T-cell (primary cell): ENCODE results near the gene COG2. TPM values are rescaled to one million over a fixed set of nuclear protein-coding genes. Genes with fewer than 3 reads are reported as not detected.
A peak's percentile ranks its signal among the peaks of the same experiment; 100 is the strongest.

ENCODE experiments used
- ATAC-seq, 4 experiments: fragments of 200-7000 bp in 3 of 4; fragments of 150-1000 bp in 1 of 4; cut with Tn5 transposase; replicated peaks in 1 of 4; 1 replicate in 3 of 4; 2 replicates in 1 of 4; pipeline ENCODE4 v1.10.0; 2021; ENCODE audit warnings: moderate library complexity in 3 of 4, mild to moderate bottlenecking in 2 of 4, moderate number of reproducible peaks in 1 of 4
- CTCF ChIA-PET, 2 donors: fragments of 300-600 bp; sonication (Branson Sonifier 250); formaldehyde crosslinking; loops; one replicate each; lab custom pipeline; 2022; ENCODE audit warnings: antibody characterized with exemption in 2 of 2; lab: Charles Lee
- POLR2A ChIA-PET, 2 donors: fragments of 300-600 bp; sonication (Branson Sonifier 250); formaldehyde crosslinking; loops; one replicate each; lab custom pipeline; 2022; ENCODE audit warnings: antibody characterized with exemption in 2 of 2; lab: Charles Lee
- DNase-seq, 35 experiments: peaks; one replicate each; pipeline versions ENCODE4 v3.0.0 to v3.0.0-alpha.2; 2013 to 2023
- H3K27ac ChIP-seq: one replicate; pipeline ENCODE4 v1.5.1; 2013; ENCODE audit warnings: low read length
- H3K27me3 ChIP-seq, 2 experiments: replicated peaks in 1 of 2; 1 replicate in 1 of 2; 2 replicates in 1 of 2; pipeline versions ENCODE4 v1.6.1 to v1.7.0; 2013; ENCODE audit warnings: low read length in 1 of 2, mixed read lengths in 1 of 2; ENCODE audit not compliant: control insufficient read depth in 2 of 2, insufficient read depth in 2 of 2; ENCODE audit errors: extremely low read depth in 1 of 2
- H3K36me3 ChIP-seq, 2 donors: 1 replicate in 1 of 2; 2 replicates in 1 of 2; pipeline versions ENCODE4 v1.6.1 to v1.7.0; 2013; ENCODE audit warnings: low read length in 1 of 2; ENCODE audit not compliant: control insufficient read depth in 2 of 2, insufficient read depth in 1 of 2; ENCODE audit errors: extremely low read depth in 1 of 2
- H3K4me1 ChIP-seq, 2 experiments: 1 replicate in 1 of 2; 2 replicates in 1 of 2; pipeline versions ENCODE4 v1.6.1 to v1.7.0; 2013; ENCODE audit warnings: low read length in 2 of 2, mixed read lengths in 1 of 2; ENCODE audit not compliant: insufficient read depth in 2 of 2, control insufficient read depth in 1 of 2; ENCODE audit errors: extremely low read depth in 1 of 2
- H3K4me3 ChIP-seq, 2 donors: 1 replicate in 1 of 2; 2 replicates in 1 of 2; pipeline versions ENCODE4 v1.5.1 to v1.7.0; 2013; ENCODE audit warnings: mild to moderate bottlenecking in 2 of 2, low read length in 1 of 2, moderate library complexity in 1 of 2; ENCODE audit not compliant: control insufficient read depth in 1 of 2; ENCODE audit errors: extremely low read depth in 1 of 2
- H3K9me3 ChIP-seq: 2 replicates; pipeline ENCODE4 v1.7.0; 2013
- H3K27ac Mint-ChIP-seq, 2 donors: one replicate each; pipeline ENCODE4 v1.8.0; 2020 to 2021; ENCODE audit warnings: mild to moderate bottlenecking in 2 of 2, mixed read lengths in 2 of 2
- H3K27me3 Mint-ChIP-seq, 2 donors: one replicate each; pipeline ENCODE4 v1.8.0; 2021 to 2022; ENCODE audit warnings: mixed read lengths in 2 of 2
- H3K36me3 Mint-ChIP-seq: one replicate; pipeline ENCODE4 v1.8.0; 2021; ENCODE audit warnings: mixed read lengths
- H3K4me1 Mint-ChIP-seq, 3 donors: one replicate each; pipeline ENCODE4 v1.8.0; 2020 to 2022; ENCODE audit warnings: mixed read lengths in 3 of 3, mild to moderate bottlenecking in 1 of 3
- H3K4me3 Mint-ChIP-seq, 3 donors: one replicate each; pipeline ENCODE4 v1.8.0; 2020 to 2022; ENCODE audit warnings: mild to moderate bottlenecking in 3 of 3, mixed read lengths in 3 of 3, moderate library complexity in 3 of 3
- H3K9me3 Mint-ChIP-seq, 3 donors: one replicate each; pipeline ENCODE4 v1.8.0; 2020 to 2022; ENCODE audit warnings: mixed read lengths in 3 of 3
- WGBS: methylation state at CpG from one replicate; pipeline ENCODE4 v1.1.5; 2013; ENCODE audit warnings: missing lambda C conversion rate; ENCODE audit not compliant: insufficient coverage; 5-methylcytosine and 5-hydroxymethylcytosine counted together
- total RNA-seq, 35 experiments: library from RNA in 6 of 35; stranded (reverse) in 6 of 35; fragments of 120-200 nt in 1 of 35; gene quantifications; one replicate each; pipeline versions ENCODE4 v1.2.1 to v1.2.4 and lab custom pipeline; 2013 to 2026

The COG2 gene
- total RNA-seq, 5 donors from 2014 or later (not counting 1 experiment from before 2014, with no cell fraction given) = 30.5 to 38.6 (median 37.1) TPM

GRCh38 chr1:230693221-230693620 is 50.9 kb downstream of the COG2 start:
- Histone ChIP-seq H3K4me3 (no peak overlapping the region), H3K4me1 (no peaks in the 10 kb centered on the region), H3K27me3 (peaks cover 0 to 2% of the 10 kb centered on the region in 2 experiments), H3K36me3 (peaks cover 10 to 56% of the 10 kb centered on the region in 2 donors), H3K27ac (no peak overlapping the region), H3K9me3 (no peaks in the 10 kb centered on the region)
- DNase-seq = no peak
- ChIA-PET CTCF (no interaction called here), POLR2A (interaction anchor here in 1 of 2 donors (0.7 kb wide), 1 partner anchor 93 kb away, joined by 3 read pairs; no protein-coding TSS in a partner anchor)
- Mint-ChIP-seq H3K27ac (no peak overlapping the region), H3K4me1 (no peaks in the 10 kb centered on the region), H3K4me3 (no peak overlapping the region), H3K27me3 (peaks cover 0 to 2% of the 10 kb centered on the region in 2 donors), H3K36me3 (peaks cover 47% of the 10 kb centered on the region), H3K9me3 (no peaks in the 10 kb centered on the region)
- WGBS = 100% methylated on average over 2 of the region's 6 CpGs
- no peak for ATAC-seq

GRCh38 chr1:230693777-230694176 is 51.5 kb downstream of the COG2 start:
- peaks cover 10 to 50% of the 10 kb centered on the region in 2 donors for H3K36me3 ChIP-seq
- Mint-ChIP-seq H3K4me3 (no peak overlapping the region), H3K27me3 (peaks cover 0 to 4% of the 10 kb centered on the region in 2 donors), H3K27ac (no peak overlapping the region), H3K4me1 (no peaks in the 10 kb centered on the region), H3K36me3 (peaks cover 43% of the 10 kb centered on the region), H3K9me3 (no peaks in the 10 kb centered on the region)
- H3K27me3 ChIP-seq = peaks cover 0 to 5% of the 10 kb centered on the region in 2 experiments
- H3K27ac ChIP-seq = no peak overlapping the region
- no peak for DNase-seq
- no peaks in the 10 kb centered on the region for H3K4me1 ChIP-seq
- no peak for ATAC-seq
- H3K4me3 ChIP-seq = no peak overlapping the region
- ChIA-PET CTCF (no interaction called here), POLR2A (interaction anchor here in 1 of 2 donors (0.7 kb wide), 1 partner anchor 93 kb away, joined by 3 read pairs; no protein-coding TSS in a partner anchor)
- WGBS = 80% methylated on average over 3 of the region's 8 CpGs
- no peaks in the 10 kb centered on the region for H3K9me3 ChIP-seq

DNA sequence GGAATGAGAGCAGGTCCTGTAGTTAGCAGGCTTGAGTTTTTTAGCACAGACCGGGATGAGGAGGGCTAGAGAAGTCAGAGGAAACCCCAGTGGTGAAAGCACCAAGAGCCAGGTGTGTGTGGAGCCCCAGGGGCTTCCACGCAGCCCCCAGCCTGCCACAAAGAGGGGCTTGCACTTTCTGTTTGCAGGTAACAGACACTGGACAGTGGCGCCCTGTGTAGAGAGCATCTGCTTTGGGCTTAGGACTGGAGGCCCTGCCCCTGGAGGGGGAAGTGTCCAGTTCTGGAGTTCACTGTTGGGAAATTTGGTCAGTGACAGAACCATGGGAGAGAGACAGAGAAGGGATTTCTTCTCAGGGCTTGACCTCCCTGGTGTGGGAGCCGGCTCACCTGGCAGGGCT is 52.2 kb downstream of the COG2 start:
- POLR2A ChIA-PET = no interaction called here
- ATAC-seq = peak in 2 of 4 experiments; percentile 9 to 23
- Mint-ChIP-seq H3K4me1 (no peaks in the 10 kb centered on the region), H3K27ac (no peak overlapping the region), H3K27me3 (peaks cover 0 to 4% of the 10 kb centered on the region in 2 donors), H3K9me3 (no peaks in the 10 kb centered on the region), H3K36me3 (peaks cover 41% of the 10 kb centered on the region), H3K4me3 (no peak overlapping the region)
- WGBS = 89% methylated on average over 4 of the region's 4 CpGs
- no peak overlapping the region for H3K4me3 ChIP-seq
- CTCF ChIA-PET = no interaction called here
- H3K36me3 ChIP-seq = peaks cover 10 to 44% of the 10 kb centered on the region in 2 donors
- H3K9me3 ChIP-seq = no peaks in the 10 kb centered on the region
- no peak overlapping the region for H3K27ac ChIP-seq
- H3K4me1 ChIP-seq = no peaks in the 10 kb centered on the region
- DNase-seq = no peak
- H3K27me3 ChIP-seq = peaks cover 0 to 5% of the 10 kb centered on the region in 2 experiments

DNA sequence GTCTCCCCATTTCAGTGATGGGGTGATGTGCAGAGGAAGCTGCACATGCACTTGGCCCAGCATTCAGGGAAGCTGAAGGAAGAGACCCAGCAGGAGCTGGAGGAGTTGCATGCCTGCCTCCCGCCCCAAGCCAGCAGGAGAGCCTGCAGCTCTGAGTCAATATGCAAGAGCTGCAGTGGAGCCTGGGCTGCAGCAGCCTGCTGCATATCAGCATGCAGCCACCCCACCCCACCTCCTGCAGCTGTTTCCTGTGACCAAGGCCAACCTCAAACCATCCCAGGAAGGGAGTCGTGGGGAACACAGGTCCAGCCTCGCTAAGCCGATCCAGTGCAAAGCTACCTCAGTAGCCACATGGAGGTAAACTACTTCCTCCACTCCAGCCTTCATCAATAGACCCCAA is 52.7 kb downstream of the COG2 start:
- Histone ChIP-seq H3K4me1 (no peaks in the 10 kb centered on the region), H3K4me3 (no peak overlapping the region), H3K27me3 (peaks cover 0 to 5% of the 10 kb centered on the region in 2 experiments), H3K27ac (no peak overlapping the region), H3K36me3 (peaks cover 6 to 39% of the 10 kb centered on the region in 2 donors), H3K9me3 (no peaks in the 10 kb centered on the region)
- no peak for DNase-seq
- Mint-ChIP-seq H3K36me3 (peaks cover 36% of the 10 kb centered on the region), H3K9me3 (no peaks in the 10 kb centered on the region), H3K4me3 (no peak overlapping the region), H3K4me1 (no peaks in the 10 kb centered on the region), H3K27me3 (peaks cover 1 to 4% of the 10 kb centered on the region in 2 donors), H3K27ac (no peak overlapping the region)
- 80% methylated on average over 1 of the region's 4 CpGs for WGBS
- ATAC-seq = no peak
- CTCF ChIA-PET = no interaction called here
- POLR2A ChIA-PET = no interaction called here

- peaks cover 4 to 5% of the 10 kb centered on the region in 2 donors for H3K27me3 Mint-ChIP-seq
- Histone ChIP-seq H3K27ac (no peak overlapping the region), H3K27me3 (peaks cover 0 to 9% of the 10 kb centered on the region in 2 experiments), H3K36me3 (peaks cover 4 to 28% of the 10 kb centered on the region in 2 donors), H3K4me3 (no peak overlapping the region), H3K9me3 (no peaks in the 10 kb centered on the region), H3K4me1 (no peaks in the 10 kb centered on the region)
- H3K4me3 Mint-ChIP-seq = no peak overlapping the region
- WGBS = 96% methylated on average over 7 of the region's 8 CpGs
- no peaks in the 10 kb centered on the region for H3K4me1 Mint-ChIP-seq
- H3K9me3 Mint-ChIP-seq = no peaks in the 10 kb centered on the region
- ChIA-PET POLR2A (no interaction called here), CTCF (no interaction called here)
- DNase-seq = no peak
- no peak for ATAC-seq
- no peak overlapping the region for H3K27ac Mint-ChIP-seq
- peaks cover 28% of the 10 kb centered on the region for H3K36me3 Mint-ChIP-seq
Measured at GRCh38 chr1:230696218-230696617, 53.9 kb downstream of the COG2 start.

DNA sequence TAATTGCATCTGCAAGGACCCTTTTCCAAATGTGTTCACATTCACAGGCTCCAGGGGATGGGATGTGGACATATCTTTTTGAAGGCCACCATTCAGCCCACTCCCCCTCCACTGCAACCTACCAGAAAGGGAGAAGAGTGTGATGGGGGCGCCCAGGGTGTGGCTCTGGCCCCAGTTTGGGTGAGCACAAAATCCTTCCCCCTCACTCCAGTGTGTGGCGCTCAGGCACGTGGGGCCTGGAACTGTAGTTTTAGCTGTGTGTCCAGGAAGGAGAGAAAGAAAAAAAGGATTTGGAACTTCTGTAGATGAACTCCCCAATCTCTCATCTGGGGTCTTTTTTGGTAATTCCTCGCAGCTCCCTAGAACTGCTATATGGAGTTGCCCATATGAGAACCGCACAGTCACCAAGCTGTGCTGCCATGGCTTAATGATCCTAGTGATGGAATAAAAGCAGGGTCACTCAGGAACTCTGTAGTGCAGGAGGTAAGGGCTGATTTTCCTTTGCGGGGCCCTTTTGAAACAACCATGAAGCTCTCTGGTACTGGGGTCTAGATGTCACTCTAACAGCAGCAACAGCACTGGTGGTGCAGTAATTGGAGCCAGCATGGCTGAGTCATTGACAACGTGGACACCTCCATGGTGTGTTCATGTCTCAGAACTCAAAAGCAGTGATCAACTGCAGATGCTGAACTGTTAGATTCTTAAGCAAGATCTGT is 54.6 kb downstream of the COG2 start:
- Mint-ChIP-seq H3K4me1 (no peaks in the 10 kb centered on the region), H3K36me3 (peaks cover 21% of the 10 kb centered on the region), H3K9me3 (no peaks in the 10 kb centered on the region), H3K27me3 (peaks cover 5 to 8% of the 10 kb centered on the region in 2 donors), H3K27ac (no peak overlapping the region), H3K4me3 (no peak overlapping the region)
- 95% methylated on average over 4 of the region's 7 CpGs for WGBS
- no peaks in the 10 kb centered on the region for H3K4me1 ChIP-seq
- DNase-seq (no peak), ATAC-seq (no peak)
- no peak overlapping the region for H3K4me3 ChIP-seq
- ChIA-PET POLR2A (no interaction called here), CTCF (no interaction called here)
- no peaks in the 10 kb centered on the region for H3K9me3 ChIP-seq
- no peak overlapping the region for H3K27ac ChIP-seq
- peaks cover 0 to 21% of the 10 kb centered on the region in 2 donors for H3K36me3 ChIP-seq
- H3K27me3 ChIP-seq = peaks cover 0 to 12% of the 10 kb centered on the region in 2 experiments
